Fibroblast of villous mesenchyme (primary cell): ENCODE data around the gene USP35. TPM values are rescaled to one million over a fixed set of nuclear protein-coding genes. Genes with fewer than 3 reads are reported as not detected.
"Not testable (repeated sequence)": the region's sequence is repeated elsewhere in the genome, so short reads cannot be mapped to it uniquely, and the experiment has no call there.

Source experiments
- DNase-seq: peaks from one replicate; pipeline ENCODE4 v3.0.0-alpha.2; 2010; ENCODE audit warnings: low read depth
- H3K4me3 ChIP-seq: 2 replicates; pipeline ENCODE4 v1.5.1; 2011; ENCODE audit warnings: low read depth, mild to moderate bottlenecking, low read length
- CTCF ChIP-seq: IDR thresholded peaks from 2 replicates; pipeline ENCODE4 v1.5.1; 2012; ENCODE audit warnings: low read depth, mild to moderate bottlenecking, low read length; ENCODE audit not compliant: insufficient read depth
- total RNA-seq: library from RNA; depleted of rRNA; stranded (reverse); fragments of >200 nt; gene quantifications from 2 replicates; pipeline ENCODE4 v1.2.3, GENCODE V29; 2012

USP35 gene
- total RNA-seq, 1 donor, result 10.8 TPM

GRCh38 chr11:78168539-78169477 lies 19.9 kb upstream of the USP35 start:
- TF ChIP-seq CTCF, result no peak
- H3K4me3 ChIP-seq, result no peak overlapping the region
- peak; percentile 49 for DNase-seq

GRCh38 chr11:78170413-78170812 lies 18.3 kb upstream of the USP35 start:
- TF ChIP-seq CTCF, result no peak
- H3K4me3 ChIP-seq, result no peak overlapping the region
- DNase-seq, result no peak

GRCh38 chr11:78170874-78171549 lies 17.7 kb upstream of the USP35 start:
- DNase-seq, result no peak
- no peak for TF ChIP-seq CTCF

GRCh38 chr11:78171951-78172350 lies 16.8 kb upstream of the USP35 start:
- TF ChIP-seq CTCF, result no peak
- H3K4me3 ChIP-seq, result no peak overlapping the region
- DNase-seq, result no peak

More at GRCh38 chr11:78170874-78171549, 17.7 kb upstream of the USP35 start:
- H3K4me3 ChIP-seq, result no peak overlapping the region

GRCh38 chr11:78175862-78176261 lies 12.9 kb upstream of the USP35 start:
- H3K4me3 ChIP-seq, DNase-seq: not testable (repeated sequence)

GRCh38 chr11:78176605-78177141 lies 12.0 kb upstream of the USP35 start:
- no peak for DNase-seq
- no peak overlapping the region for H3K4me3 ChIP-seq
- no peak for TF ChIP-seq CTCF

GRCh38 chr11:78177216-78177615 lies 11.5 kb upstream of the USP35 start:
- no peak for DNase-seq
- no peak for TF ChIP-seq CTCF

More at GRCh38 chr11:78177216-78177615, 11.5 kb upstream of the USP35 start:
- no peak overlapping the region for H3K4me3 ChIP-seq
